GM12891 (cell line): ENCODE measurements around the gene PGGHG.
"Not testable (repeated sequence)": the region's sequence is repeated elsewhere in the genome, so short reads cannot be mapped to it uniquely, and the experiment has no call there.

ENCODE experiments used
- DNase-seq: peaks from one replicate; pipeline ENCODE4 v3.0.0; 2011; ENCODE audit warnings: low spot score; ENCODE audit not compliant: insufficient read length
- FAIRE-seq: peaks from 2 replicates; lab custom pipeline; 2011; peaks lifted over from hg19 to GRCh38; lab: Jason Lieb, UNC
- PAX5 ChIP-seq: IDR thresholded peaks from 2 replicates; pipeline ENCODE4 v1.6.1; 2011; ENCODE audit warnings: low read length, moderate library complexity, mild to moderate bottlenecking; ENCODE audit not compliant: insufficient read depth, severe bottlenecking
- POLR2A ChIP-seq: IDR thresholded peaks from 2 replicates; pipeline ENCODE4 v1.6.1; 2011; ENCODE audit warnings: low read depth, low read length, control low read depth
- POLR2AphosphoS5 ChIP-seq: IDR thresholded peaks from 2 replicates; pipeline ENCODE4 v1.6.1; 2011; ENCODE audit warnings: low read depth, low read length, control low read depth
- POU2F2 ChIP-seq: IDR thresholded peaks from 2 replicates; pipeline ENCODE4 v1.6.1; 2011; ENCODE audit warnings: low read depth, mild to moderate bottlenecking, control low read depth, low read length, moderate library complexity
- SPI1 ChIP-seq: IDR thresholded peaks from 2 replicates; pipeline ENCODE4 v1.6.1; 2011; ENCODE audit warnings: low read depth, low read length, control low read depth
- TAF1 ChIP-seq: IDR thresholded peaks from 2 replicates; pipeline ENCODE4 v1.6.1; 2011; ENCODE audit warnings: low read depth, low read length, control low read depth

Gene PGGHG

GRCh38 chr11:331358-332060 lies 42.6 kb downstream of the PGGHG start:
- TF ChIP-seq TAF1 (no peak), POLR2AphosphoS5 (no peak), PAX5 (no peak), POLR2A (no peak), POU2F2 (no peak), SPI1 (no peak)
- DNase-seq (no peak), FAIRE-seq (no peak)

- DNase-seq (no peak), FAIRE-seq (no peak)
- TF ChIP-seq PAX5 (no peak), POLR2AphosphoS5 (no peak), SPI1 (no peak), POLR2A (no peak), POU2F2 (no peak), TAF1 (no peak)
Measured at GRCh38 chr11:332651-333480, 43.9 kb downstream of the PGGHG start.

GRCh38 chr11:333616-334263 lies 44.8 kb downstream of the PGGHG start:
- not testable (repeated sequence) for FAIRE-seq

DNA sequence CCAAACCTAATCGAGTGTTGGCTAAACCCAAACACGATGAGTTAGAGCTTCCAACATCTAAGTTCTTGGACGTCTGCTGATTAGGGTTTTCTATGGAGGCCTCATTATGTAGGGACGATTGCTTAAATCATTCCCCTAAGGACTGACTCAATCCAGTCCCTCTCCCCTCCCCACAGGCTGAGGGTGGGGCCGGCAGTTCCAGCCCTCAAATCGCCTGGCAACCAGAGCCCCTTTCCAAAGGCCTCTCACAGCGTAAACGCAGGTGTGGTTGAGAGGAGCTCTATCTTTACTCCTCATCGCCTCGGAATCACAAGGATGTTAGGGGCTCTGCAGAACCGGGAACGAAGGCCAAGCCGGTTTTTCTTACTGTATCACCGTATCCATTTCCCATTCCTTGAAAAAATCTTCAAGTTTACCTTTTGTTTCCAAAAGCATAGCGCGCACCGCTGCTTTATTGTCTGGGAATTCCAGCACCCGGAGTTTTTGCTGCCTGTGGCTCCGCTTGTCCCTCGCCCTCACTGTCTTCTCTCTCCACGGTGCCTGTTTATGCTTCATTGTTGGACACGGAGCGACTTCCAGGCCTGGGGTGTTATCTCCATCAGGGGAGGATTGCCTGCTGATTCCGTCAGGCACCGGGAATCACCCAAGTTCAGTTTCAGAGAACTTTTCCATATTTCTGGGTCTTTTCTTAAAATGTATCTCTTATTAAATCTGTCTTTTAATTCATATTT lies 45.5 kb downstream of the PGGHG start:
- DNase-seq (no peak), FAIRE-seq (no peak)
- TF ChIP-seq POU2F2 (no peak), POLR2AphosphoS5 (no peak), TAF1 (no peak), SPI1 (no peak), PAX5 (no peak)

More at GRCh38 chr11:333616-334263, 44.8 kb downstream of the PGGHG start:
- not testable (repeated sequence) for DNase-seq

DNA sequence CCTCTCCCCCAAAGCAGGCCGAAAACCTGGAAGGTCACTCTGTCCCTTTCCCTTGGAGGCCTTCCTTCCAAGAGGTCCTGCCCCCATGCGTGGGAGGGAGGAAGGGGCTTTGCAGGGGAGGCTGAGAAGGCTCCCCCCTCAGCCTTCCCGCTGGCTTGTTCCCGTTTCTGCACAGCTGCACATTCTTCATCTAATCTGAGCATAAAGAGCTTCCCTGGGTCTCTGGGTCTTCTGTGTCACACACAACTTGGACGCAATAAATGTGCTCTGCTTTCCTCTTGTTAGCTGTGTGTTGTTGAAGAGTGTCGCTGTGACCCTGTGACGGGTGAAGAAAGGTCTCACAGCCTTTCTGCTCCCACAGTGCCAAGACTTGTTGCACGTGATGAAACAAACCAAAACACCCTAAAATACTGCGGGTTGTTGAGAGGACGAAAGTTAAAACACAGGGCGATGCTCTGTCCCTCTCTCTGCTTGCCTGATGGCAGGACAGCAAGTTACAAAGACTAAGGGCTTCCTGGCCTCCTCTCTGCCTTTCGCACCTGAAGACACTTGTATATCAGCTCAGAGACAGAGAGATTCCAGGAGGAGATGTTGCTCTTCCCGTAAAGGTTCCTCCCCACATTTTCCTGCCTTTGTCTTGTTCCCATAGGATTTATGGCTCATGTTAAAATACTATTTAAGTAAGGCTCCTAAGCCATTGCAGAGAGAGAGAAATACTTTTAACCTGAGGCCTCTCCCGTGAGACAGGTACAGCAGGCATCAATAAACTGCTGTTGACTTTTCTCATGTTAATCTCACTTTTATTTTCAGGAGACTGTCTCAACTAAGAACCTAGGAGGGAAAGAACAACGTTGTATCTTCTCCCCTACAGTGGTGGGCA lies 47.1 kb downstream of the PGGHG start:
- no peak for FAIRE-seq
- TF ChIP-seq TAF1, result no peak
- TF ChIP-seq POU2F2, result no peak
- no peak for TF ChIP-seq PAX5
- no peak for DNase-seq

DNA sequence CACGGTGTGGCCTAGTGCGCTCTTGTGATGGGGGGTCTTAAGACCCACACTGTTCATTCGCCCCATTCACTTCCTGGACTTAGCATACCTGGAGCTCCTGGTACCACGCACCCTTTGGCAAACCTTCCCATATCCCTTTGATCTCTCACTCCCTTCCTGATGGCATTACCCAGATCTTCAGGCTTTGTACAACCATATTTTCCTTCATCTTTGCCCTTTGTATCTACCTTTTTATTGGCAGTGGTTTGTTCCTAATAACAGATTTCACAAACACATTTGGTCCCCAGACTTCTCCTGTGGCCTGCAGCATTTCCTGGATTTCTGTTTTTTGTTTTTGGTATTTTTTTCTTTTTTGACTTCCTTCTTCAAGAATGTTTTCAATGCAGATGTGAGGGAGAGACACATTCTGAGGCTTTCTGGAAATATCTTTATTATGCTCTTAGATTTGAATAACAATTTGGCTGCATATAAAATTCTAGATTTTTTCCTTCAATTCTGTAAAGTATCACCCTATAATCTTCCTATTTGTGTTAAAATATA lies 47.8 kb downstream of the PGGHG start:
- no peak for FAIRE-seq
- no peak for DNase-seq
- TF ChIP-seq POLR2AphosphoS5, result no peak
- TF ChIP-seq SPI1, result no peak
- no peak for TF ChIP-seq PAX5
- no peak for TF ChIP-seq POLR2A
- no peak for TF ChIP-seq POU2F2
- no peak for TF ChIP-seq TAF1

DNA sequence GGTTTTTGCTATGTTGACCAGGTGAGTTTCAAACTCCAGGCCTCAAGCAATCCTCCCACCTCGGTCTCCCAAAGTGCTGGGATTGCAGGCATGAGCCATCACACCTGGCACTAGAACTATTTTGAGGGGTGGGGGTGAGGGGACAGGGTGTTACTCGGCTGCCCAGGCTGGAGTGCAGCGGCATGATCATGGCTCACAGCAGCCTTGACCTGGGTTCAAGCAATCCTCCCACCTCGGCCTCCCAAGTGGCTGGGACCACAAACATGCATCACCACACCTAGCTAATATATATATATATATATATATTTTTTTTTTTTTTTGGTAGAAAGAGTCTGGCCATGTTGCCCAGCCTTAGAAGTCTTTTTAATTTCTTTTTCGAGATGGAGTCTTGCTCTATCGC lies 48.8 kb downstream of the PGGHG start:
- FAIRE-seq, result no peak
- DNase-seq, result no peak
- TF ChIP-seq TAF1, result no peak

GRCh38 chr11:339963-340362 lies 51.0 kb downstream of the PGGHG start:
- no peak for DNase-seq
- no peak for FAIRE-seq
- TF ChIP-seq TAF1 (no peak), POU2F2 (no peak), PAX5 (no peak), POLR2AphosphoS5 (no peak), POLR2A (no peak), SPI1 (no peak)

- DNase-seq (no peak), FAIRE-seq (no peak)
Measured at GRCh38 chr11:340539-341512, 51.9 kb downstream of the PGGHG start.

More at GRCh38 chr11:340539-341512, 51.9 kb downstream of the PGGHG start:
- no peak for TF ChIP-seq POLR2AphosphoS5
- TF ChIP-seq TAF1, result no peak
- TF ChIP-seq SPI1, result no peak
- no peak for TF ChIP-seq PAX5
- TF ChIP-seq POU2F2, result no peak
- TF ChIP-seq POLR2A, result no peak
